HEK293T (cell line): ENCODE data around the gene CKB.

Experiments
- CTCF ChIA-PET: fragments of 350-600 bp; formaldehyde crosslinking; extraction: SDS; loops from one replicate; lab custom pipeline; 2021; ENCODE audit warnings: antibody characterized with exemption, inconsistent platforms; lab: Yijun Ruan, JAX
- POLR2A ChIA-PET: fragments of 350-600 bp; formaldehyde crosslinking; extraction: SDS; loops from one replicate; lab custom pipeline; 2020; ENCODE audit warnings: antibody characterized with exemption, inconsistent platforms; lab: Yijun Ruan, JAX
- DNase-seq: peaks from one replicate; pipeline ENCODE4 v3.0.0; 2012; ENCODE audit warnings: mixed read lengths; ENCODE audit errors: extremely low spot score
- ARNT ChIP-seq: fragments of 450-650 bp; IDR thresholded peaks from 2 replicates; pipeline ENCODE4 v1.6.1; 2017; ENCODE audit warnings: mild to moderate bottlenecking
- BHLHE40 ChIP-seq: fragments of 450-650 bp; IDR thresholded peaks from 2 replicates; pipeline ENCODE4 v1.6.1; 2016; ENCODE audit warnings: mild to moderate bottlenecking, moderate library complexity, borderline replicate concordance
- CTBP1 ChIP-seq: fragments of 450-650 bp; IDR thresholded peaks from 2 replicates; pipeline ENCODE4 v1.6.1; 2016; ENCODE audit warnings: borderline replicate concordance
- ELF4 ChIP-seq: fragments of 450-650 bp; IDR thresholded peaks from 2 replicates; pipeline ENCODE4 v1.6.1; 2017; ENCODE audit warnings: antibody characterized with exemption
- FOXA1 ChIP-seq: fragments of 450-650 bp; IDR thresholded peaks from 2 replicates; pipeline ENCODE4 v1.6.1; 2016; ENCODE audit warnings: mild to moderate bottlenecking
- FOXK2 ChIP-seq: fragments of 450-650 bp; IDR thresholded peaks from 2 replicates; pipeline ENCODE4 v1.6.1; 2016; ENCODE audit warnings: mild to moderate bottlenecking
- FOXM1 ChIP-seq: fragments of 450-650 bp; IDR thresholded peaks from 2 replicates; pipeline ENCODE4 v1.6.1; 2017; ENCODE audit warnings: mild to moderate bottlenecking, borderline replicate concordance
- HDGF ChIP-seq: fragments of 450-650 bp; IDR thresholded peaks from 2 replicates; pipeline ENCODE4 v1.6.1; 2017; ENCODE audit warnings: antibody characterized with exemption, borderline replicate concordance
- L3MBTL2 ChIP-seq: fragments of 450-650 bp; conservative IDR thresholded peaks from 2 replicates; pipeline ENCODE4 v1.6.1; 2016; ENCODE audit warnings: mild to moderate bottlenecking
- LEF1 ChIP-seq: fragments of 450-650 bp; IDR thresholded peaks from 2 replicates; pipeline ENCODE4 v1.6.1; 2017; ENCODE audit warnings: mild to moderate bottlenecking, borderline replicate concordance
- NFRKB ChIP-seq: fragments of 450-650 bp; IDR thresholded peaks from 2 replicates; pipeline ENCODE4 v1.6.1; 2016; ENCODE audit warnings: mild to moderate bottlenecking, moderate library complexity
- SP1 ChIP-seq: fragments of 450-650 bp; IDR thresholded peaks from 2 replicates; pipeline ENCODE4 v1.6.1; 2017
- SUZ12 ChIP-seq: fragments of 450-650 bp; IDR thresholded peaks from 2 replicates; pipeline ENCODE4 v1.6.1; 2016; ENCODE audit warnings: mild to moderate bottlenecking
- TARDBP ChIP-seq: fragments of 450-650 bp; IDR thresholded peaks from 2 replicates; pipeline ENCODE4 v1.6.1; 2016
- ZNF384 ChIP-seq: fragments of 450-650 bp; IDR thresholded peaks from 2 replicates; pipeline ENCODE4 v1.6.1; 2016
- TF ChIP-seq, protein P1 (sequence below): fragments of 450-650 bp; IDR thresholded peaks from 2 replicates; pipeline ENCODE4 v1.6.1; 2016

CKB gene

DNA sequence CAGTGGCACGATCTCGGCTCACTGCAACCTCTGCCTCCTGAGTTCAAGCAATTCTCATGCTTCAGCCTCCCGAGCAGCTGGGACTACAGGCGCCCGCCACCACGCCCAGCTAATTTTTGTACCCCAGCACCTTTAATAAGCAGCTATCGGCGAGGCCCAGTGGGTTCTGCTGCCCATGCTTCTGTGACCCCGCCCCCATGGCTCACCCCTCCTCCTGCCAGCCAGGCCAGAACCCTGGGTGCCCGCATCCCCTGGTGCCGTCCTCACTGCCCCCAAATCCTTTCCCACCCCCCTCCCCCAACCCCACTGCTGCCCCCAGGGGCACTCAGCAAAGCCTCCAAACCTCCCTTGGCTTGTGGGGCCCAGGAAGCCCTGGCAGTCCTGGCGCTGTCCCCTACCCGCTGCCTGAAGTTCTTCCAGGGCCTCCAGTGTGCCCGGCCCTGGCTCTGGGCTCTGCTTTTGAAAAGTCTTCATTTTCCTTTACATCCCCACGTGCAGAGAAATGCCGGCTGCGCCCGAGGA lies 25.4 kb upstream of the CKB start:
- no peak for DNase-seq
- ChIA-PET CTCF (interaction anchor here (1.2 kb wide), 1 partner anchor 10 kb away, joined by 17 read pairs; no protein-coding TSS in a partner anchor), POLR2A (no interaction called here)
- TF ChIP-seq FOXK2 (no peak), L3MBTL2 (no peak), ARNT (no peak), HDGF (no peak), FOXA1 (no peak), SP1 (no peak), BHLHE40 (no peak), ZNF384 (no peak), FOXM1 (no peak), ELF4 (no peak), LEF1 (no peak), SUZ12 (no peak), TARDBP (no peak)
- TF ChIP-seq, protein P1, sequence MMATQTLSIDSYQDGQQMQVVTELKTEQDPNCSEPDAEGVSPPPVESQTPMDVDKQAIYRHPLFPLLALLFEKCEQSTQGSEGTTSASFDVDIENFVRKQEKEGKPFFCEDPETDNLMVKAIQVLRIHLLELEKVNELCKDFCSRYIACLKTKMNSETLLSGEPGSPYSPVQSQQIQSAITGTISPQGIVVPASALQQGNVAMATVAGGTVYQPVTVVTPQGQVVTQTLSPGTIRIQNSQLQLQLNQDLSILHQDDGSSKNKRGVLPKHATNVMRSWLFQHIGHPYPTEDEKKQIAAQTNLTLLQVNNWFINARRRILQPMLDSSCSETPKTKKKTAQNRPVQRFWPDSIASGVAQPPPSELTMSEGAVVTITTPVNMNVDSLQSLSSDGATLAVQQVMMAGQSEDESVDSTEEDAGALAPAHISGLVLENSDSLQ, result no peak

DNA sequence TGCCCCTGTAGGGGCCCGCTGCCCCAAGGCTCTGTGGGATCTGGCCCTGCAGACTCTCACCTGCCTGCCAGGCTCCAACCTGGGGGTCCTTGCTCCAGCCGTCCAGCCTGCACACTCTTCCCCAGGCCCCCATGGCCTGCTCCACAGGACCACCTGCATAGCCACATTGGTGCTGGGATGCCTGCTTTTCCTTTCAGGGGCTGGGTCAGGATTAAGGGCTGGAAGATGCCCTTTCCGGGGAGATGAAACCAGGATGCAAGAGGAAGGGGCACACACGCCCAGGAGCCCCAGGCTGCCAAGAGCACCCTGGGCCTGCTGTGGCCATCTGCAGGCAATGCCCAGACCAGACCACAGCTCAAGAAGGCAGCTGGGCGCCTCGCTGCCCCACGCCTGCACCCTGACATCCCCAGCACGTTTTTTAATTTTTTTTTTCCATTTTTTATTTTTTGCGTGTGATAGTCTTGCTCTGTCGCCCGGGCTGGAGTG lies 24.9 kb upstream of the CKB start:
- ChIA-PET CTCF (interaction anchor here (0.6 to 2.4 kb wide), 5 partner anchors 10 to 61 kb away, joined by 4 to 26 read pairs (median 6); no protein-coding TSS in a partner anchor), POLR2A (interaction anchor here (0.7 to 2.6 kb wide), 2 partner anchors 26 to 29 kb away, joined by 7 to 16 read pairs; no protein-coding TSS in a partner anchor)
- no peak for TF ChIP-seq SP1
- no peak for TF ChIP-seq FOXM1
- no peak for TF ChIP-seq SUZ12
- TF ChIP-seq CTBP1, result no peak
- TF ChIP-seq BHLHE40, result no peak
- no peak for TF ChIP-seq FOXK2
- no peak for TF ChIP-seq FOXA1
- no peak for TF ChIP-seq ZNF384
- no peak for TF ChIP-seq NFRKB
- TF ChIP-seq LEF1, result no peak
- no peak for TF ChIP-seq L3MBTL2
- no peak for TF ChIP-seq ARNT
- TF ChIP-seq, protein P1, result no peak
- no peak for TF ChIP-seq ELF4
- TF ChIP-seq HDGF, result no peak
- TF ChIP-seq TARDBP, result no peak
- no peak for DNase-seq

DNA sequence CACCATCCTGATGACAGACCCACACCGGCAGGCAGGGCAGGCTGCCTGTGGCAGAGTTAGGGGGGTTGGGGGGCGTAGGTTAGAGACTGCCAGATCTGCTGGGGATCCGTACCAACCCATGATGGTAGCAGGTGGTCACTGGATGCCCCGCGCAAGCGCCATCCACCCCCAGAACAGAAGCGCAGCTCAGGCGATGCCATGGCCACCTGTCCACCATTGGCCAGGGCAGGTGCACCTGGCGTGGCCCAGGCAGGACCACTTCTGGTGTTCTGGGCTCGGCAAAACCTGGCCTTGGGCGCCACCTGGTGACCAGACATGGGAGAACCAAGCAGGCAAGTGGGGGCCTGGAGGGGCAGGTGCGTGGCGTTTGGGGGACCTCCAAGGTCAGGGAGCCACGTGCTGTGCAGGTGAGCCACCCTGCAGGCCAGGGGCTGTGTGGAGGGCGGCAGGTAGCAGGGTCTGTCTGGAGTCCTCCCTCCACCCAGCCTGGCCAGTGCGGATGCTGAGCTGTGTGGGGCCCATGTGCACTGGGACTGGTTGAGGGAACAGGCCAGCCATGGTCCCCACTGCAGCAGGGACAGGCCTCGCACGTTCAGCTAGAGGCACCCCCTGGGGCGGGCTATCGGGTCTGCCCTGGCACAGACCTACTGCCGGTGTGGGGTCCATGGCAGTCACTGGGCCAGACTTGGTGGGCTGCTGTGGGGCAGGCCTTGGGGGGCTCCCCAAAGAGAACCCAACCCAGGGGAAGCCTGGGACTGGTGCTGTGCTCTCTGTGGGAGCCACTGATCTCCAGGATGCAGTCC lies 24.2 kb upstream of the CKB start:
- ChIA-PET CTCF (interaction anchor here (0.6 to 2.4 kb wide), 7 partner anchors 11 to 60 kb away, joined by 3 to 26 read pairs (median 5); no protein-coding TSS in a partner anchor), POLR2A (interaction anchor here (0.7 to 2.6 kb wide), 3 partner anchors 26 to 28 kb away, joined by 7 to 16 read pairs (median 14); no protein-coding TSS in a partner anchor)
- TF ChIP-seq FOXA1 (no peak), HDGF (peak; percentile 77; the same call in 1 of the 2 replicates)
- peak; percentile 85 for DNase-seq

DNA sequence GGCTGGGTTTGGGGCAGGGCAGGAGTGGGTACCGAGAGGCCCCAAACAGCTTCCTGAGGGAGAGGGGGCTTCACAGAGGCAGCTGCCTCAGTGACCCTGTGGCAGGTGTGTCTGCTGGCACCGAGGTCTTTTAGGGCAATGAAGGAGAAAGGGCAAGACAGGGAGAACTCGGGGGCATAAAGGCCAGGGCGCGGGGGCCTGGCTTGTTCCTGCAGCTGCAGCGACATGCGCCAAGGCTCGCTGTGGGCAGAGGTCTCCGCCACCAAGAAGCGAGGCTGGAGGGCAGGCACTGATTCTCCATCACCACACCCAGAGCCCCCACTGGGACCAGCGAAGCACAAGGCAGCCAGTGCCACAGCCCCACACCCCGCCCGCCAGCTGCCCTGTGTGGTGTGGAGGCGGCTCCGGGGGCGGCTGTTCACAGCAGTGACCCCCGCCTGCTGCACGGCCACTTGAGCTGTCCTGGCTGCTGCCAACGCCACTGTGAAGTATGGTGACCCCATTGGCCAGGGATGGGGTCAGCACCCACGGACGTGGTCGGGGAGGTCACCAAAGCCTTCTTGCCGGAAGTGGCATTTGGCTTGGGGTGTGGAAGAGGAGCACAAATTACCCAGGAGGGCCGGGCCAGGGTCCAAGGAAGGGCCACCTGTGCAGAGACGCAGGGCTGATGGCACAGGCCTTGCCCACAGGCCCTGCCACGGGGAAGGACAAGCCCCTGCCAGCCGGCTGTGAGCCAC lies 23.5 kb upstream of the CKB start:
- CTCF ChIA-PET, result interaction anchor here (0.7 to 2.4 kb wide), 4 partner anchors 15 to 28 kb away, joined by 3 to 26 read pairs (median 4); no protein-coding TSS in a partner anchor

More for the DNA sequence above, 23.5 kb upstream of the CKB start:
- POLR2A ChIA-PET, result interaction anchor here (0.7 to 2.6 kb wide), 3 partner anchors 18 to 27 kb away, joined by 3 to 16 read pairs (median 14); no protein-coding TSS in a partner anchor
- DNase-seq, result no peak
- TF ChIP-seq L3MBTL2 (no peak), FOXA1 (no peak), ARNT (no peak), BHLHE40 (no peak), SP1 (no peak), TARDBP (no peak), ZNF384 (no peak), HDGF (no peak), LEF1 (no peak), SUZ12 (no peak), NFRKB (no peak)
- TF ChIP-seq, protein P1, result no peak
